NCI-H1694 (cell line): ENCODE data around the gene TAF11.
"Not testable (repeated sequence)": the region's sequence is repeated elsewhere in the genome, so short reads cannot be mapped to it uniquely, and the experiment has no call there.

Source experiments
- DNase-seq: peaks from one replicate; lab custom pipeline; 2025; lab: John Stamatoyannopoulos, UW

TAF11 gene

GRCh38 chr6:34887753-34888513 lies at the start of gene TAF11:
Gene TAF11 (minus strand): TSS chr6:34888042. CDS start chr6:34887957, 85 bp downstream.
- DNase-seq = peak; percentile 90

GRCh38 chr6:34934516-34934915 lies 46.7 kb upstream of the TAF11 start:
- DNase-seq = no peak

- DNase-seq = not testable (repeated sequence)
These were observed 44.4 kb upstream of the TAF11 start for GRCh38 chr6:34932202-34932601.

GRCh38 chr6:34930221-34930620 lies 42.4 kb upstream of the TAF11 start:
- no peak for DNase-seq

- no peak for DNase-seq
These were observed 41.6 kb upstream of the TAF11 start for GRCh38 chr6:34929241-34929978.

GRCh38 chr6:34928695-34929094 lies 40.9 kb upstream of the TAF11 start:
- DNase-seq = no peak

GRCh38 chr6:34928220-34928619 lies 40.4 kb upstream of the TAF11 start:
- no peak for DNase-seq

- no peak for DNase-seq
These were observed 38.8 kb upstream of the TAF11 start for GRCh38 chr6:34926655-34927054.

- DNase-seq = no peak
These were observed 37.2 kb upstream of the TAF11 start for GRCh38 chr6:34924831-34925625.

- no peak for DNase-seq
These were observed 34.4 kb upstream of the TAF11 start for GRCh38 chr6:34922177-34922663.

GRCh38 chr6:34920097-34920496 lies 32.3 kb upstream of the TAF11 start:
- DNase-seq = no peak

- DNase-seq = no peak
These were observed 31.8 kb upstream of the TAF11 start for GRCh38 chr6:34919651-34920050.

GRCh38 chr6:34917626-34918285 lies 29.9 kb upstream of the TAF11 start:
- no peak for DNase-seq

GRCh38 chr6:34916348-34916967 lies 28.6 kb upstream of the TAF11 start:
- no peak for DNase-seq

GRCh38 chr6:34914358-34914757 lies 26.5 kb upstream of the TAF11 start:
- no peak for DNase-seq

- no peak for DNase-seq
These were observed 25.0 kb upstream of the TAF11 start for GRCh38 chr6:34912715-34913464.

- DNase-seq = no peak
These were observed 24.0 kb upstream of the TAF11 start for GRCh38 chr6:34911822-34912221.

GRCh38 chr6:34909320-34909883 lies 21.6 kb upstream of the TAF11 start:
- DNase-seq = no peak

- no peak for DNase-seq
These were observed 20.4 kb upstream of the TAF11 start for GRCh38 chr6:34908194-34908593.

GRCh38 chr6:34906826-34907225 lies 19.0 kb upstream of the TAF11 start:
- DNase-seq = no peak
